ENCODE data around the gene P3H2. TPM values are rescaled to one million over a fixed set of nuclear protein-coding genes. Genes with fewer than 3 reads are reported as not detected.

P3H2 gene
- total RNA-seq, 6 experiments from 2014 or later = 37.6 to 43.2 (median 39.5) TPM

DNA sequence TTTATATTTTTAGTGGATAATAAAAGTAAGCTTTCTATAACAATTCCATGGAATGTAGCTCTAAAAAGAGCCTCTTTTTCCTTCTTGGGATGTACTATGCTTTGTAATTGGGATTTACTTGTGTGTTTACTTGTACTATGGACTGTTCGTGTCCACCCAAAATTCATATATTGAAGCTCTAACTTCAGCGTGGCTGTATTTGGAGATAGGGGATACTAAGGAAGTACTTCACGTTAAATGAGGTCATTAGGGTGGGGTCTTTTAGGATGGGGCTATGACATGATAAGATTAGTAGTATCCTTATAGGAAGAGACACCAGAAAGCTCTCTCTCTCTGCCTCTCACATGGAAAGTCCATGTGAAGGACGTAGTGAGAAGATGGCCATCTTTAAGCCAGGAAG, 64.9 kb downstream of the P3H2 start:
- TF ChIP-seq, protein P1, sequence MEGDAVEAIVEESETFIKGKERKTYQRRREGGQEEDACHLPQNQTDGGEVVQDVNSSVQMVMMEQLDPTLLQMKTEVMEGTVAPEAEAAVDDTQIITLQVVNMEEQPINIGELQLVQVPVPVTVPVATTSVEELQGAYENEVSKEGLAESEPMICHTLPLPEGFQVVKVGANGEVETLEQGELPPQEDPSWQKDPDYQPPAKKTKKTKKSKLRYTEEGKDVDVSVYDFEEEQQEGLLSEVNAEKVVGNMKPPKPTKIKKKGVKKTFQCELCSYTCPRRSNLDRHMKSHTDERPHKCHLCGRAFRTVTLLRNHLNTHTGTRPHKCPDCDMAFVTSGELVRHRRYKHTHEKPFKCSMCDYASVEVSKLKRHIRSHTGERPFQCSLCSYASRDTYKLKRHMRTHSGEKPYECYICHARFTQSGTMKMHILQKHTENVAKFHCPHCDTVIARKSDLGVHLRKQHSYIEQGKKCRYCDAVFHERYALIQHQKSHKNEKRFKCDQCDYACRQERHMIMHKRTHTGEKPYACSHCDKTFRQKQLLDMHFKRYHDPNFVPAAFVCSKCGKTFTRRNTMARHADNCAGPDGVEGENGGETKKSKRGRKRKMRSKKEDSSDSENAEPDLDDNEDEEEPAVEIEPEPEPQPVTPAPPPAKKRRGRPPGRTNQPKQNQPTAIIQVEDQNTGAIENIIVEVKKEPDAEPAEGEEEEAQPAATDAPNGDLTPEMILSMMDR (IDR thresholded peaks at IDR 0.05) = no peak
- H3K27ac Mint-ChIP-seq = 0 out of 2 replicates have a peak overlapping the region, but pooled peaks have one; percentile 13
- no peak overlapping the region for H3K4me3 Mint-ChIP-seq
- H3K27me3 Mint-ChIP-seq (ENCODE audit: insufficient read depth) = no peaks in the 10 kb centered on the region; the same call in 1 of the 2 replicates
- peaks cover 57% of the 10 kb centered on the region for H3K4me1 Mint-ChIP-seq (ENCODE audit: low read depth)
- DNase-seq = no peak
- no peaks in the 10 kb centered on the region for H3K9me3 Mint-ChIP-seq
- peaks cover 8% of the 10 kb centered on the region; the same call in 1 of the 2 replicates for H3K36me3 Mint-ChIP-seq (ENCODE audit: low read depth)

DNA sequence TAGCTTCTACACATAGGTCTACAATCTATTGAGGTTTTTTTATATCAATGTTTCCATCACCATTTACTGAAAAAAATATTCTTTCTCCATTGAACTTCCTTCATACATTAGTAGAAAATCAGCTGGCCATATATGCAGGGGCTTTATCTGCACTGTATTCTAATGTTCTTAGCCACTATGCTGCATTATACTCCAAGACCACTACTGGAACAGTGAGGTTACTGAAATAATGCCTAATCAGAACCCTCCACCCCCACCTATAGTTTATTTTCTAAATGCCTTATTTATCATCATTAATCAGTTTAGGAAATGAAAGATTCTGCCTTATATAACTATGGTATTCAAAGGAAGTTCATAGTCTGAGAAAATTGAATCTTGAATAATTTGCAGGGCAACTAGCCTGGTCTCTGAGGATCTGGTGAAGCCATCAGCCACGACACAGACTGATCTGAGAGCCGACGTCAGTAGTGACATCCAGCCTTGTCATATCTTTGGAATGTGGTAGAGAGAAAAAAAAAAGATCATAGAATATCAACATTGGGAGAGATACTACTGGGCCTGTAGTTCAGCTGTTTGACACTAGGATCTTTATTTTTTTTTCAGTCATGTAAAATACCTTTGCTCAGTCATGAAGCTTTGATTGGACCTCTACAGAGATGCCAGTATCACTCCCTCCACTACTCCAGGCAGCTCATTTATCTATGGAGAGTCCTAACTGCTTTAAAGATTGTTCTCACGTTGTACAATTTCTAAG, 66.6 kb downstream of the P3H2 start:
- peaks cover 8% of the 10 kb centered on the region; the same call in 1 of the 2 replicates for H3K36me3 Mint-ChIP-seq (ENCODE audit: low read depth)
- TF ChIP-seq, protein P1 (IDR thresholded peaks at IDR 0.05) = peak; percentile 71
- peak; percentile 78 for DNase-seq
- H3K9me3 Mint-ChIP-seq = no peaks in the 10 kb centered on the region
- H3K4me1 Mint-ChIP-seq (ENCODE audit: low read depth) = peaks cover 55% of the 10 kb centered on the region
- H3K27me3 Mint-ChIP-seq (ENCODE audit: insufficient read depth) = no peaks in the 10 kb centered on the region
- H3K27ac Mint-ChIP-seq = peak overlapping the region; percentile 91
- H3K4me3 Mint-ChIP-seq = peak overlapping the region; percentile 47

DNA sequence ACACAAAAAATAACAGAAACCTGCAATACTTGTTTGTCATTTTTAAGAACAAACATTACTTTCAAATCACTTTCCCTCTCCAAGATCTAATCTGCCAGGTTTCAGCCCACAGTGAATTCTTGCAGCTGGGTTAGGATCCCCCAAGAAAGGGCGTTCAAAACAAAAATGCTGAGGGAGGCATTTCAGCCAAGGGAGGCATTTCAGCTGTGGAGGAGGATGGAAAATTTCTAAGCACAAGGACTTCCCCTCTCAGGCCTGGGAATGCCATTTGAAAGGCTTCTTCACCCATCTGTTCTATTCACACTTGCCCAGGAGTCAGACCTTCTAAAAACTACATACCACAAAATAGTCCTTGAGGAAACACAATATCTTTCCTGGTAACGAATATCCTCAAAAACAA, 69.1 kb downstream of the P3H2 start:
- H3K4me1 Mint-ChIP-seq (ENCODE audit: low read depth) = peaks cover 57% of the 10 kb centered on the region
- TF ChIP-seq, protein P1 (IDR thresholded peaks at IDR 0.05) = no peak
- H3K36me3 Mint-ChIP-seq (ENCODE audit: low read depth) = peaks cover 5% of the 10 kb centered on the region; the same call in 1 of the 2 replicates
- no peak overlapping the region for H3K4me3 Mint-ChIP-seq
- no peaks in the 10 kb centered on the region for H3K27me3 Mint-ChIP-seq (ENCODE audit: insufficient read depth)
- H3K27ac Mint-ChIP-seq = no peak overlapping the region
- no peak for DNase-seq
- no peaks in the 10 kb centered on the region for H3K9me3 Mint-ChIP-seq

DNA sequence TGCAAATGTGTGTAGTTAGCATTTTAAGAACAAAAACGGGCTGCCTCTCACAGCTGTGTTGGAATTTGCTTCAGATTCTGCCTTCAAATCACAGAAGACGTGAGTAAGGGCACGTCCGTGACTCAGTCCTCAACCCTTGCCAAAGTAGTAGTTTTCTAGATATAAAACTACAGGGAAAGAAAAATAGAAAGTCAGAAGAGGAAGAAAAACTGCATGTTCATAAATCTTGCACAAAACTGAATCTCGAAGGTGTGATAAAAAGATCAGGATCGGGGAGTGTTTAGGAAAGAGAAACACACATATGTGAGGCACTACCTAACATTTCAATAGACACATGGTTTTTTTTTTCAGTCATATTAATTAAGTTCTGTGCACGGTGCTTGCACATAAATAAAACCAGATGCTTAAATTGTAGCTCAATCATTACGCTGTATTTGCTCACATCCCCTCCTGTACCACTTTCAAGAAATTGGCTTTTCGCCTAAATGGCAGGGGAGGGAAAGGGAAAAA, 71.7 kb downstream of the P3H2 start:
- peaks cover 2% of the 10 kb centered on the region for H3K27me3 Mint-ChIP-seq (ENCODE audit: insufficient read depth)
- H3K27ac Mint-ChIP-seq = peak overlapping the region; percentile 75
- no peaks in the 10 kb centered on the region for H3K9me3 Mint-ChIP-seq
- H3K4me3 Mint-ChIP-seq = peak overlapping the region; percentile 84
- peaks cover 59% of the 10 kb centered on the region for H3K4me1 Mint-ChIP-seq (ENCODE audit: low read depth)
- TF ChIP-seq, protein P1 (IDR thresholded peaks at IDR 0.05) = no peak
- DNase-seq = peak; percentile 73
- H3K36me3 Mint-ChIP-seq (ENCODE audit: low read depth) = no peaks in the 10 kb centered on the region

DNA sequence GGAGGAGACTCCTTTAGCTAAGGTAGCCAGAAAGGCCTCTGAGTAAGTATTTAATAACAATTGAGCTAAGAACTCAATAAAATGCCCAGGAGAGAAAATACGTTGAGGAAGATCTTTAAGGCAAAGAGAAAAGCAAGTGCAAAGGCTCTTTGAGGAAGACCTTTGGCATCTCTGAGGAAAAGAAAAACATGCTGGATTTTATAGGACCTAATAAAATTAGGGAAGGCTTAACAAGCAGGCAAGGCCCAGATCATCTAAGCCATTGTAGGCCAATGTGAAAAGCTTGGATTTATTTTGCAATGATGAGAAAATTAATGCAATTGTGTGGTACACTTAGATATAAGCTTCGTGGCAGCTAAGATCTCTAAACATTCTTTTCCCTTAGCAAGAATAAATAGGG, 75.7 kb downstream of the P3H2 start:
- TF ChIP-seq, protein P1 (IDR thresholded peaks at IDR 0.05) = no peak
- no peak overlapping the region for H3K4me3 Mint-ChIP-seq
- peaks cover 76% of the 10 kb centered on the region for H3K4me1 Mint-ChIP-seq (ENCODE audit: low read depth)
- no peaks in the 10 kb centered on the region for H3K36me3 Mint-ChIP-seq (ENCODE audit: low read depth)
- peaks cover 2% of the 10 kb centered on the region for H3K27me3 Mint-ChIP-seq (ENCODE audit: insufficient read depth)
- H3K27ac Mint-ChIP-seq = peak overlapping the region; percentile 42
- H3K9me3 Mint-ChIP-seq = no peaks in the 10 kb centered on the region
- DNase-seq = no peak

All from HFFc6 (cell line).